DOHH2 (cell line): ENCODE results near the gene CACNA1E.

ENCODE experiments used
- H3F3A ChIP-seq: fragments of 200-600 bp; sonication (generic), shearing (Covaris generic); 2 replicates; pipeline ENCODE4 v1.6.0; 2016; ENCODE audit warnings: antibody characterized with exemption, mild to moderate bottlenecking; ENCODE audit not compliant: control insufficient read depth, insufficient read depth
- H3K27ac ChIP-seq: fragments of 200-600 bp; sonication (generic); 2 replicates; pipeline ENCODE4 v1.5.1; 2014; ENCODE audit warnings: low read depth, mild to moderate bottlenecking, low read length, moderate library complexity
- H3K27me3 ChIP-seq: fragments of 200-600 bp; sonication (generic); 2 replicates; pipeline ENCODE4 v1.6.1; 2014; ENCODE audit warnings: mild to moderate bottlenecking, low read length, mixed read lengths; ENCODE audit not compliant: control insufficient read depth
- H3K36me3 ChIP-seq: fragments of 200-600 bp; sonication (generic); 2 replicates; pipeline ENCODE4 v1.6.1; 2014; ENCODE audit warnings: mild to moderate bottlenecking, low read length, moderate library complexity, mixed read lengths; ENCODE audit not compliant: control insufficient read depth
- H3K4me1 ChIP-seq: fragments of 200-600 bp; sonication (generic); 2 replicates; pipeline ENCODE4 v1.6.1; 2014; ENCODE audit warnings: mild to moderate bottlenecking, low read length, mixed read lengths; ENCODE audit not compliant: control insufficient read depth
- H3K4me2 ChIP-seq: fragments of 200-600 bp; sonication (generic); 2 replicates; pipeline ENCODE4 v1.6.0; 2014; ENCODE audit warnings: mild to moderate bottlenecking, low read length, moderate library complexity
- H3K4me3 ChIP-seq: fragments of 200-600 bp; sonication (generic); 2 replicates; pipeline ENCODE4 v1.5.1; 2014; ENCODE audit warnings: mild to moderate bottlenecking, low read length, mixed read lengths
- H3K79me2 ChIP-seq: fragments of 200-600 bp; sonication (generic); 2 replicates; pipeline ENCODE4 v1.6.1; 2014; ENCODE audit warnings: mild to moderate bottlenecking, low read length, mixed read lengths; ENCODE audit not compliant: control insufficient read depth
- H3K9me2 ChIP-seq: fragments of 200-600 bp; sonication (generic); replicated peaks from 2 replicates; pipeline ENCODE4 v1.6.1; 2014; ENCODE audit warnings: mild to moderate bottlenecking, low read length, mixed read lengths; ENCODE audit not compliant: control insufficient read depth
- H3K9me3 ChIP-seq: fragments of 200-600 bp; sonication (generic); 2 replicates; pipeline ENCODE4 v1.6.1; 2014; ENCODE audit warnings: antibody characterized with exemption, low read length, mixed read lengths; ENCODE audit not compliant: control insufficient read depth, insufficient read depth
- H4K20me1 ChIP-seq: fragments of 200-600 bp; sonication (generic); 2 replicates; pipeline ENCODE4 v1.6.0; 2014; ENCODE audit warnings: low read depth, mild to moderate bottlenecking, antibody characterized with exemption, low read length, moderate library complexity; ENCODE audit not compliant: control insufficient read depth, insufficient read depth
- CTCF ChIP-seq: fragments of 200-600 bp; sonication (generic); IDR thresholded peaks from one replicate; pipeline ENCODE4 v1.5.1; 2014; ENCODE audit warnings: antibody characterized with exemption, mild to moderate bottlenecking, low read depth, low read length; ENCODE audit not compliant: poor library complexity, severe bottlenecking
- EZH2phosphoT487 ChIP-seq: fragments of 200-600 bp; sonication (generic); IDR thresholded peaks from 2 replicates; pipeline ENCODE4 v1.6.1; 2017; ENCODE audit warnings: borderline replicate concordance, mild to moderate bottlenecking, antibody characterized with exemption, low read length, moderate library complexity, mixed read lengths

The CACNA1E gene

GRCh38 chr1:181559142-181559541 lies 75.8 kb downstream of the CACNA1E start:
- H3K27ac ChIP-seq = no peak overlapping the region
- H3K9me2 ChIP-seq = no peaks in the 10 kb centered on the region
- no peaks in the 10 kb centered on the region for H3K9me3 ChIP-seq
- H4K20me1 ChIP-seq = no peaks in the 10 kb centered on the region
- no peaks in the 10 kb centered on the region for H3F3A ChIP-seq
- no peaks in the 10 kb centered on the region for H3K36me3 ChIP-seq
- H3K4me1 ChIP-seq = no peaks in the 10 kb centered on the region
- H3K4me3 ChIP-seq = no peak overlapping the region
- no peak overlapping the region for H3K4me2 ChIP-seq
- no peak for TF ChIP-seq EZH2phosphoT487
- TF ChIP-seq CTCF = no peak
- H3K79me2 ChIP-seq = no peaks in the 10 kb centered on the region
- H3K27me3 ChIP-seq = peaks cover 4% of the 10 kb centered on the region; the same call in 1 of the 2 replicates

GRCh38 chr1:181562395-181562794 lies 79.1 kb downstream of the CACNA1E start:
- Histone ChIP-seq H3K4me3 (no peak overlapping the region), H3K9me3 (no peaks in the 10 kb centered on the region), H3K36me3 (no peaks in the 10 kb centered on the region), H3K4me1 (no peaks in the 10 kb centered on the region), H4K20me1 (no peaks in the 10 kb centered on the region), H3K9me2 (no peaks in the 10 kb centered on the region), H3K79me2 (no peaks in the 10 kb centered on the region), H3K27ac (no peak overlapping the region), H3K4me2 (no peak overlapping the region), H3K27me3 (peaks cover 4% of the 10 kb centered on the region; the same call in 1 of the 2 replicates), H3F3A (no peaks in the 10 kb centered on the region)
- no peak for TF ChIP-seq CTCF
- TF ChIP-seq EZH2phosphoT487 = no peak

GRCh38 chr1:181568736-181569135 lies 85.4 kb downstream of the CACNA1E start:
- no peak overlapping the region for H3K4me3 ChIP-seq
- H3K9me3 ChIP-seq = no peaks in the 10 kb centered on the region
- TF ChIP-seq EZH2phosphoT487 (no peak), CTCF (no peak)
- no peak overlapping the region for H3K27ac ChIP-seq
- H3K4me1 ChIP-seq = no peaks in the 10 kb centered on the region
- no peaks in the 10 kb centered on the region for H3F3A ChIP-seq
- no peak overlapping the region for H3K4me2 ChIP-seq
- no peaks in the 10 kb centered on the region for H3K36me3 ChIP-seq
- H3K27me3 ChIP-seq = no peaks in the 10 kb centered on the region
- H4K20me1 ChIP-seq = no peaks in the 10 kb centered on the region
- no peaks in the 10 kb centered on the region for H3K9me2 ChIP-seq
- no peaks in the 10 kb centered on the region for H3K79me2 ChIP-seq

GRCh38 chr1:181577475-181577874 lies 94.2 kb downstream of the CACNA1E start:
- H4K20me1 ChIP-seq = no peaks in the 10 kb centered on the region
- H3K4me2 ChIP-seq = no peak overlapping the region
- H3K36me3 ChIP-seq = no peaks in the 10 kb centered on the region
- no peaks in the 10 kb centered on the region for H3K27me3 ChIP-seq
- H3K79me2 ChIP-seq = no peaks in the 10 kb centered on the region
- no peak overlapping the region for H3K4me3 ChIP-seq
- H3K27ac ChIP-seq = no peak overlapping the region
- TF ChIP-seq EZH2phosphoT487 (no peak), CTCF (no peak)
- H3F3A ChIP-seq = no peaks in the 10 kb centered on the region
- no peaks in the 10 kb centered on the region for H3K4me1 ChIP-seq
- H3K9me3 ChIP-seq = no peaks in the 10 kb centered on the region
- no peaks in the 10 kb centered on the region for H3K9me2 ChIP-seq
